ENCODE measurements around the gene SIVA1.

The SIVA1 gene

DNA sequence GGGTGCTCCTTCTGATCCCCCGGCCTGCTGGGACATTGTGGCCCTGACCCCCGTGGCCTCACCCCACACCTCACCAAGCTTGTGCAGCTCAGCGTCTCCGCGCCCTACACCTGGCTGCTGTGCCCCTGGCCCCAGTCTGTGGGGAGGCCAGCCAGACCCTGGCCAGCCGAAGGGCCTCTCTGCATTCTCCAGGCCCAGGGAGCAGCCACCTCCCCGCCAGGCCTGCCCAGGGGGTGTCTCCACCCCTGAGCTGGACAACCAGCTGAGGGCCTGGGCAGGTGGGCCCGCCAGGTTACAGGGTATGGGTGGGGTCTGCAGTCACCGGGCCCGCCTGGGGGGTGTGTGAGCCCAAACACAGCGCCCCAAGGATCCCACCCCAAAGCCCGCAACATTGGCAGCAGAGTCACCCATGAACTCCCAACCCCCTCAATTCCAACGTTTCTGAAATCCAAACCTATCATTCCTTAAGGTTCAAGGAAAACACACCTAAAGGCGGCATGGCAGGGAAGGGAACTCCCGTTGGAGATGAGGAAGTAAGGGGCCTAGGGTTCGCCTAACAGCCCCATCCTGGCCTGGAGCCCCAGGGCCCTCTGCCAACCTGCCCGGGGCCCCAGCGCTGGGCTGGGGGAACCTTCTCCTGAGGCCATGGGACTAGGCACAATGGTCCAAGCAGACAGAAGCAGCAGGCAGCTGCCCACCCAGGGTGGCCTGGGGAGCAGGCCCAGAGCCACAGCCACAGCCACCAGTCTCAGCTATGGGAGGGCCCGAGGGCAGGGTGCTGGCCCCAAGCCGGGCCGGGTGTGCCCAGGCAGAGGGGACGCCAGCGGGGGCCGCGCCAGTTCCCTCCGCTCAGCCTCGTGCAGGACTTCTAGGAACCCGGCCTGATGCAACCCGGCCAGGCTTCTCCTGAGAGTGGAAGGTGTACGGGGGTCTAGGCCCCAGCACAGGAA lies 34.1 kb downstream of the SIVA1 start:
- peak overlapping the region; percentile 84 for H3K27ac ChIP-seq
- CTCF ChIA-PET = interaction anchor here (1.9 kb wide), 1 partner anchor 19 kb away, joined by 10 read pairs; no protein-coding TSS in a partner anchor
- no peak for DNase-seq (ENCODE audit: low spot score)
- TF ChIP-seq, protein P1, sequence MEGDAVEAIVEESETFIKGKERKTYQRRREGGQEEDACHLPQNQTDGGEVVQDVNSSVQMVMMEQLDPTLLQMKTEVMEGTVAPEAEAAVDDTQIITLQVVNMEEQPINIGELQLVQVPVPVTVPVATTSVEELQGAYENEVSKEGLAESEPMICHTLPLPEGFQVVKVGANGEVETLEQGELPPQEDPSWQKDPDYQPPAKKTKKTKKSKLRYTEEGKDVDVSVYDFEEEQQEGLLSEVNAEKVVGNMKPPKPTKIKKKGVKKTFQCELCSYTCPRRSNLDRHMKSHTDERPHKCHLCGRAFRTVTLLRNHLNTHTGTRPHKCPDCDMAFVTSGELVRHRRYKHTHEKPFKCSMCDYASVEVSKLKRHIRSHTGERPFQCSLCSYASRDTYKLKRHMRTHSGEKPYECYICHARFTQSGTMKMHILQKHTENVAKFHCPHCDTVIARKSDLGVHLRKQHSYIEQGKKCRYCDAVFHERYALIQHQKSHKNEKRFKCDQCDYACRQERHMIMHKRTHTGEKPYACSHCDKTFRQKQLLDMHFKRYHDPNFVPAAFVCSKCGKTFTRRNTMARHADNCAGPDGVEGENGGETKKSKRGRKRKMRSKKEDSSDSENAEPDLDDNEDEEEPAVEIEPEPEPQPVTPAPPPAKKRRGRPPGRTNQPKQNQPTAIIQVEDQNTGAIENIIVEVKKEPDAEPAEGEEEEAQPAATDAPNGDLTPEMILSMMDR (conservative IDR thresholded peaks at IDR 0.05; ENCODE audit: low read depth) = no peak
- POLR2A ChIA-PET (ENCODE audit: low non-redundant PET) = no interaction called here

DNA sequence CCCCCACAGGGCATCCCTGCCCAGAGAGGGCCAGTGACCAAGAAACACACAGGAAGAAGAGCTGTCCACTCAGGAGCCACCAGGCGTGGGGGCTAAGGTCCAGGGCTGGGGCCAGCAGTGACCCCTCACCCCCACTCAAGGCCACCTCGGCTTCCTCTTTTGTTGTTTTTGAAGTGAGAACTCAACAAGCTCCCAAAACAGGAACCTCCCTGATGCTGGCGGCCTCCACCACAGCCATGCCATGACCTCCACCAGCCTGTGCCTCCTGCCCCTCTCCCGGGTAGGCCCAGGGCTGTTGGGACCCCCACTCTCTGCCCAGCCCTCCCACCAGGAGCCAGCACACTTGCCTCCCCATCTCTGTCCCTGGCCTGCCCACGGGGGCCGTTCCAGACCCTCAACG lies 34.8 kb downstream of the SIVA1 start:
- TF ChIP-seq, protein P1 (conservative IDR thresholded peaks at IDR 0.05; ENCODE audit: low read depth) = no peak
- DNase-seq (ENCODE audit: low spot score) = no peak
- peak overlapping the region; percentile 84 for H3K27ac ChIP-seq
- CTCF ChIA-PET = interaction anchor here (0.8 to 1.9 kb wide), 2 partner anchors 19 to 34 kb away, joined by 3 to 10 read pairs; no protein-coding TSS in a partner anchor
- POLR2A ChIA-PET (ENCODE audit: low non-redundant PET) = no interaction called here

DNA sequence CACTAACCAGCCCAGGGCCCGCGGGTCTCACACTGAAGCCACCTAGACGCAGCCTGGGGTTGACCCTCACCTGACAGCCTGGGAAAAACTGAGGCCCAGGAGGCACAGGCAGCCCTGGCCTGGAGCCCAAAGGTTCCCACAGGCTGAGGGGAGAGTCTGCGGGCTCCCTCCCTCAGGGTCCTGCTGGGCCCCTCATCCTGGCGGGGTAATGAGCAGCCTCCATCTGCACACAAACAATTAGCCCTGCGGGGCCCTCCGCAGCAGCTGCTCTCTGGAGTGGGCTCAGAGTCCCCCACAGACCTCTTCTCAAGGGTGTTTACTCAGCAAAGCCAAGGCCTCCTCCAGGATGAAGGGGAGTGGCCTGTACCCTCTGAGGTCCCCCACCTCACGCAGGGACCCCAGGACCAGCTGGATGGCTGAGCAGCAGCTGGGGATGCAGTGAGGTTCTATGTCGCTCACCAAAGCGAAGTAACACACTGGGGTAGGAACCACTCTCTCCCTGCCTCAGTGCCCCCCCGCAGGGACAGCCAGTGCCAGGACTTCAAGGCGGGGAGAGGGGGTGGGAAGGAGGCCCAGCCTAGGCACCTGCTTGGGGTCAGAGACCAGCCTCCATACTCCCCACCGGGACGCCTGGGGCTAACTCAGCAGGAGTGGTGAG lies 35.3 kb downstream of the SIVA1 start:
- TF ChIP-seq, protein P1 (conservative IDR thresholded peaks at IDR 0.05; ENCODE audit: low read depth) = no peak
- CTCF ChIA-PET = interaction anchor here (0.8 to 1.9 kb wide), 2 partner anchors 20 to 34 kb away, joined by 3 to 10 read pairs; no protein-coding TSS in a partner anchor
- H3K27ac ChIP-seq = peak overlapping the region; percentile 84
- no peak for DNase-seq (ENCODE audit: low spot score)
- POLR2A ChIA-PET (ENCODE audit: low non-redundant PET) = no interaction called here

DNA sequence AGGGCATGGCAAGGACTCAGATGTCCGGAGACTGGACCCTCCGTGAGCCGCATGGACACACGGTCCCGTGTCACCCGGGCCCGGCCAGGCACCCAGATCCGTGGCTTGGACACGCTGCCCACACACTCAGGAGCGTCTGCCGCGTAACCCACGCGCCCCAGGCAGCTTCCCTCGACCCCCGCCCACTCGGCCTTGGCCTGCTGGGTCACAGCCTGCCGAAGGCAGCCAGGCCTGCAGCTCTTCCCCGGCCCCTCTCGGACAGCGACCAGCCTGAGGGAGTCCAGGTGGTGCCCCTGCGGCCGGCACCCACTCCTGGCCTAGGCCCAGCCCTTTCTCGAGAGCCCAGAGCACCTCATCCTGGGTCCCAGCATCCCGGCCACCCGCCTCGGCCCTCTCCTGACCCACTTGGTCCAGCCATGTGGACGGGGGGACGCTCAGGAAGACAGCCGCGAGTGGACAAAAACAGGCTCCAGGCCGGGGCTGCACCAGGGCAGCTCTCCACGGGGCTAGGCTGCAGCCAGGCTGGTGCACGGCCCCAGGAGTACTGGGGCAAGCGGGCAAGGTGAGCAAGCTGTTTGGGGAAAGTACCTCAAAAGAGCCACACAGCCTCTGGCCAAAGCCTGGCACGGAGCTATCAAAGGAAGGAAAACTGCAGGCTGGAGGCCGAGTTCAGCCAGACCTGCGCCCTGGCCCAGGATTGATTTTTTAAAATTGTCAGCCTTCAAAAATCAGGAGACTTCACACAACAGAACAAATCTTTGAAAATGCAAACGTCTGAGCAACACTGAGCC lies 36.1 kb downstream of the SIVA1 start:
- peak overlapping the region; percentile 84 for H3K27ac ChIP-seq
- TF ChIP-seq, protein P1 (conservative IDR thresholded peaks at IDR 0.05; ENCODE audit: low read depth) = no peak
- POLR2A ChIA-PET (ENCODE audit: low non-redundant PET) = no interaction called here
- DNase-seq (ENCODE audit: low spot score) = no peak
- CTCF ChIA-PET = interaction anchor here (1.1 kb wide), 1 partner anchor 65 kb away, joined by 3 read pairs; the partner anchor contains the start of gene ADSS1

DNA sequence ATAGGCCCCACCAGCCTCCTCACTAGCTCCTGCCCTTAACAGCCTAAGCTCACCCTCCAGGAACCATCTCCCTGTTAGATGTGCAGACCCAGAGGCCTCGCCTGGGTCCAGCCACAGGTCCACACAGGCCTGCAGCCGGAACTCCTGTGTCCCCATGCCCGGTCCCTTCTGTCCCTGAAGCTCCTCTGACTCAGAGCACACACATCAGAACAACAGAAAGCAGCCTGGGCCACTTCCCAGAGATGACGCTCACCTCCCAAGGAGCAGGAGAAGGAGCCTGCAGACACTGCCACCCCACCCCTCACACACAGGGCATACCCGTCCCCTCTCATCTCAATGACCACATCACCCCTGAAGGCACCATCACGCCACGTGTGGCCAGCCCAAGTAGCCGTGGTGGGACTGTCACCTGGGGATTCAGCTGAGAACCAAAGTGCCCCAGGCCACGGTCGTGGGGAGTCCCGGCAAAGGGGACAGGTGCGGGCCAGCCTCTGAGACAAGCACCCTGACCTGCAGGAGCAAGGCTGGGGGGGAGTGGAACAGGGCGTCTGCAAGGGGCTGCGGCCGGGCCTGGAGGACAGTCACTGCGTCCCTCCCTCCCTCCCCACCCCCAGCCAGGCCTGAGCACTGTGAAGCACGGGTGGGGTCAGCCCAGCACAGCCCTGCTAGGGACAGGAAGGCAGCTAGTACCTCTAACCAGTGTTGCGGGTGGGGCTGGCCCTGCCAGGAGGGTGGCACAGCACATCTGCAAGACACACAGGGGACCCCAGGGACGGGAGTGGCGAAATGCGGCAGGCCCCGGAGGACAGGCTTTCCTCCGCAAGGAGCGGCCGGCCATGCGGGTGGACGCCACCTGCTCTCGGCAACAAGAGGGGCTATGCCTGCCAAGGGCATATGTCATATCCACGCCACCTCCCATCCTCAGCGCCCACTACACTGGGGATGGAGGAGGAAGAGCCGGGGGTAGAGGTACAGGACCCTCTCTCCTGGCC lies 37.1 kb downstream of the SIVA1 start:
- ChIA-PET POLR2A (ENCODE audit: low non-redundant PET) (no interaction called here), CTCF (interaction anchor here (0.6 to 1.1 kb wide), 5 partner anchors 21 to 604 kb away, joined by 3 to 5 read pairs (median 4); partner anchors contain the start of gene ADSS1)
- peak overlapping the region; percentile 84 for H3K27ac ChIP-seq
- DNase-seq (ENCODE audit: low spot score) = no peak
- TF ChIP-seq, protein P1 (conservative IDR thresholded peaks at IDR 0.05; ENCODE audit: low read depth) = no peak

All from RWPE1 (cell line).